ENCODE results near the gene MRPL52.
"Not testable (repeated sequence)": the region's sequence is repeated elsewhere in the genome, so short reads cannot be mapped to it uniquely, and the experiment has no call there.

The MRPL52 gene

DNA sequence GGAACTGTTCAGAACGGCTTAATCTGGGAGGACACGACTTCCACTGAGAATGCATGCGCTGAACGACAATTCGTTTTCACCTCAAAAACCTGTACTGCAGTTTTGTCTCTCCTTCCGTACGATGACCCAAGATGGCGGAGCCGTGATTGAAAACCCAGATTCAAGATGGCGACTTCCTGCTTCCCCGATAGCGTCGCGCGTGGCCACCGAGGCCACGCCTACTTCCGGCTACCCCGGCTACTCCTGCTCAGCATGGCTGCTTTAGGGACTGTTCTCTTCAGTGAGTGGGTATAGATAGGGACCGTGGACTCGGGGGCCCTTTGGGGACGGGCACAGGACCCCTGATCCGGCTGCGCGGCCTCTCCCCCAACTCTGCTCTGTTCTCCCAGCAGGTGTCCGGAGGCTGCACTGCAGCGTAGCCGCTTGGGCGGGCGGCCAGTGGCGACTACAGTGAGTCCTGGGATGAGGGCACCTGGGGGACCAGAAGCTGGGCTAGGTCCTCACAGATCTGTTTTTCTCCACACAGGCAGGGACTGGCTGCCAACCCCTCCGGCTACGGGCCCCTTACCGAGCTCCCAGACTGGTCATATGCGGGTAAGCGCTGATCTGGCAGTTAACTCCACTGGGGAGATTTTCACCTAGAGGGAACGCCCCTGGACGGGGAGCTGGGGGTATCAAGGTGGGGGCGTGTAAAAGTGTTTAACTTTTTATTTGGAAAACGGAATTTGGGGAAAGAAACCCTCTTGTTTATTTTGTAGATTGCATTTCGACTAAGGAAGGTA, at the start of gene MRPL52:
MRPL52 (plus strand) TSS at position 227 of the 782 bp plus-strand sequence; CDS start at position 253, 26 bp downstream.
- ATAC-seq (replicated peaks; ENCODE audit: extremely low read depth, poor library complexity, severe bottlenecking) (peak; percentile 97), DNase-seq (ENCODE audit: low spot score in 2 of 2) (peak; percentile 69 to 77)
- Mint-ChIP-seq H3K27ac (ENCODE audit: low read depth) (peak within 1 kb of the TSS; percentile 93), H3K9me3 (no peaks in the 10 kb centered on the region), H3K4me3 (peak within 1 kb of the TSS; percentile 93), H3K36me3 (ENCODE audit: insufficient read depth) (peaks cover 21% of the 10 kb centered on the region), H3K27me3 (peaks cover 10% of the 10 kb centered on the region), H3K4me1 (peaks cover 28% of the 10 kb centered on the region)

GRCh38 chr14:22780105-22780679, 49.5 kb upstream of the MRPL52 start:
- H3K4me3 Mint-ChIP-seq = no peak overlapping the region
- no peak for ATAC-seq (replicated peaks; ENCODE audit: extremely low read depth, poor library complexity, severe bottlenecking)
- H3K9me3 Mint-ChIP-seq = no peaks in the 10 kb centered on the region
- no peak for DNase-seq (ENCODE audit: low spot score in 2 of 2)
- peaks cover 9% of the 10 kb centered on the region for H3K27me3 Mint-ChIP-seq
- H3K27ac Mint-ChIP-seq (ENCODE audit: low read depth) = no peak overlapping the region
- H3K4me1 Mint-ChIP-seq = no peaks in the 10 kb centered on the region
- peaks cover 2% of the 10 kb centered on the region for H3K36me3 Mint-ChIP-seq (ENCODE audit: insufficient read depth)

GRCh38 chr14:22780941-22781300, 48.8 kb upstream of the MRPL52 start:
- H3K9me3 Mint-ChIP-seq = no peaks in the 10 kb centered on the region
- no peaks in the 10 kb centered on the region for H3K36me3 Mint-ChIP-seq (ENCODE audit: insufficient read depth)
- H3K27ac Mint-ChIP-seq (ENCODE audit: low read depth) = no peak overlapping the region
- no peaks in the 10 kb centered on the region for H3K4me1 Mint-ChIP-seq
- H3K4me3 Mint-ChIP-seq = no peak overlapping the region
- DNase-seq (ENCODE audit: low spot score in 2 of 2) = no peak
- ATAC-seq (replicated peaks; ENCODE audit: extremely low read depth, poor library complexity, severe bottlenecking) = no peak
- H3K27me3 Mint-ChIP-seq = peaks cover 9% of the 10 kb centered on the region

DNA sequence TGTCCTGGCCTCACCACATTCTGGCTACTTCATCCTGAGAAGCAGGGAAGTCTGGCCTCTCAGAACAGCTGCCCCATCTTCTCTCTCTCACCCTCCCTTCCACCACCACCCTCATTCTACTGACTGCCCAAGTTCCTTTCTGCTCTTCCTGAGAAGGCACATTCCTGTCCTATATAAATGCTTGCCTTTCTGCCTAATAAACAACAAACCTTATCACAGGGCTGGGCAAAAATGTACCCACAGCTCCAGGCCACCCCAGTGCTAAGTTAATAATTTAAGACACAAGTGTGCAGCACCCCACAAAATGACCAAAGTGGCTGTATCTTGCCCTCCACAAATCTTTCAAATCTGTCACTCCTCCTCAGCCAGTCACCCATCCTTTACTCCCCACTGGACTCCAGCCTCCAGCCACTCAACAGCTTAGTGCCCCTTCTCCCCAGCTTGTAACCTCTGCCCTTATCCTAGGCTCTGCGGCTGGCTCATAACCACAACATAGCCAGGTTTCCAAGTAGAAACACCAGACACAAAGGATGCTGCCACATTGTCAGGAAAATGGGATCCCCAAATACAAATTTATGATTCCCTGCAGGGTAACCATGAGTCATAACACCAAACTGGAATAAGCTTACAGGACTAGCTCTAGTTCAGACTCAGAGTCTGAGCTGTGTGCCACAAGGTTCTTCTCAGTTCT, 48.2 kb upstream of the MRPL52 start:
- Mint-ChIP-seq H3K9me3 (no peaks in the 10 kb centered on the region), H3K27me3 (peaks cover 9% of the 10 kb centered on the region), H3K4me1 (no peaks in the 10 kb centered on the region), H3K4me3 (no peak overlapping the region), H3K36me3 (ENCODE audit: insufficient read depth) (no peaks in the 10 kb centered on the region), H3K27ac (ENCODE audit: low read depth) (no peak overlapping the region)
- no peak for DNase-seq (ENCODE audit: low spot score in 2 of 2)
- ATAC-seq (replicated peaks; ENCODE audit: extremely low read depth, poor library complexity, severe bottlenecking) = no peak

DNA sequence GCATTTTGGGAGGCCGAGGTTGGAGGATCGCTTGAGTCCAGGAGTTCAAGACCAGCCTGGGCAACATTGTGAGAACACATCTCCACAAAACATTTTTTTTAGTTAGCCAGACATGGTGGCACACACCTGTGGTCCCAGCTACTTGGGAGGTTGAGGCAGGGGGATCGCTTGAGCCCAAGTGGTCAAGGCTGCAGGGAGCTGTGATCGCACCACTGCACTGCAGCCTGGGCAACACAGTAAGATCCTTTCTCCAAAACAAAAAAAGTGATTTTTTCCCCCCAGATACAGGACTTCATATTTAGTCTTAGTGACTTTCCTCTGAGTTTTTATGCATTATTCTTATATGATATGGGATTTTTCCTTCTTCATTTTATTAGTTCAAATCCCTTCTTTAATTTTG, 43.0 kb upstream of the MRPL52 start:
- Mint-ChIP-seq H3K27me3 (peaks cover 9% of the 10 kb centered on the region), H3K27ac (ENCODE audit: low read depth) (no peak overlapping the region), H3K4me3 (no peak overlapping the region), H3K9me3 (no peaks in the 10 kb centered on the region), H3K4me1 (no peaks in the 10 kb centered on the region), H3K36me3 (ENCODE audit: insufficient read depth) (no peaks in the 10 kb centered on the region)
- no peak for DNase-seq (ENCODE audit: low spot score in 2 of 2)
- ATAC-seq (replicated peaks; ENCODE audit: extremely low read depth, poor library complexity, severe bottlenecking) = no peak

DNA sequence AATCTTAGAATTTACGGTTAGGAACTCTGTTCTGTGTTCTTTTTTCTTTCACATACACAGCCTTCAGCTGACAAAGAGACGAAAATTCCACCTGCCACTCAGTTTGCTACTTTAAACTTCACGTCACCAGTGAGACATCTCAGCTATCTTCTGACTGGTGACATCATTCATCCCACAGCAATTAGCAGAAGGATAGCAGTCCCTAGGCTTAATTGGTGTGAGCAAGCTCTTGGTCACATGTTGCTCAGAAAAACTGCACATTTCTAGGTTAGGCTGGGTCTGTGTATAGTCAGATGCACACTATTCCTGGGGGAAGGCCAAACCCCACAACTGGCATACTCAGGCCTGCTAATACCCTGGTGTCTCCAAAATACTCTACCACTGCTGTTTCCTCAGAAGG, 38.4 kb upstream of the MRPL52 start:
- Mint-ChIP-seq H3K4me3 (no peak overlapping the region), H3K27ac (ENCODE audit: low read depth) (no peak overlapping the region), H3K9me3 (no peaks in the 10 kb centered on the region), H3K36me3 (ENCODE audit: insufficient read depth) (no peaks in the 10 kb centered on the region), H3K27me3 (peaks cover 28% of the 10 kb centered on the region), H3K4me1 (no peaks in the 10 kb centered on the region)
- ATAC-seq (replicated peaks; ENCODE audit: extremely low read depth, poor library complexity, severe bottlenecking) (no peak), DNase-seq (ENCODE audit: low spot score in 2 of 2) (no peak)

GRCh38 chr14:22792158-22792557, 37.5 kb upstream of the MRPL52 start:
- DNase-seq (ENCODE audit: low spot score in 2 of 2) (no peak), ATAC-seq (replicated peaks; ENCODE audit: extremely low read depth, poor library complexity, severe bottlenecking) (no peak)
- Mint-ChIP-seq H3K9me3 (no peaks in the 10 kb centered on the region), H3K4me3 (no peak overlapping the region), H3K4me1 (no peaks in the 10 kb centered on the region), H3K36me3 (ENCODE audit: insufficient read depth) (no peaks in the 10 kb centered on the region), H3K27me3 (peaks cover 36% of the 10 kb centered on the region), H3K27ac (ENCODE audit: low read depth) (no peak overlapping the region)

GRCh38 chr14:22793550-22793949, 36.1 kb upstream of the MRPL52 start:
- DNase-seq (ENCODE audit: low spot score in 2 of 2); H3K27ac Mint-ChIP-seq (ENCODE audit: low read depth); H3K4me1 Mint-ChIP-seq; H3K36me3 Mint-ChIP-seq (ENCODE audit: insufficient read depth); H3K9me3 Mint-ChIP-seq; ATAC-seq (replicated peaks; ENCODE audit: extremely low read depth, poor library complexity, severe bottlenecking); H3K4me3 Mint-ChIP-seq: not testable (repeated sequence)
- peaks cover 49% of the 10 kb centered on the region for H3K27me3 Mint-ChIP-seq

DNA sequence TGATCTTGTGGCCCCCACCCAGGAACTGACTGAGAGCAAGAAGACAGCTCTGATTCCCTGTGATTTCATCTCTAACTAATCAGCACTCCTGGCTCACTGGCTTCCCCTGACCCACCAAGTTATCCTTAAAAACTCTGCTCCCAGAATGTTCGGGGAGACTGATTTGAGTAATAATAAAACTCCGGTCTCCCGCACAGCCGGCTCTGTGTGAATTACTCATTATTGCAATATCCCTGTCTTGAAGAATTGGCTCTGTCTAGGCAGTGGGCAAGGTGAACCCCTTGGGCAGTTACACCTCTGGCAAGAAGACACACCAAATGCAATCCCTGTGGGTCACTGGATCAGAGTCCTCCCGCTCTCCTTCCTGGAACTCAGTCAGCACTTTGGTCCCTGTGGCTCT, 35.7 kb upstream of the MRPL52 start:
- no peak overlapping the region for H3K27ac Mint-ChIP-seq (ENCODE audit: low read depth)
- H3K9me3 Mint-ChIP-seq = no peaks in the 10 kb centered on the region

GRCh38 chr14:22794551-22794951, 35.1 kb upstream of the MRPL52 start:
- H3K4me1 Mint-ChIP-seq = no peaks in the 10 kb centered on the region
- no peak overlapping the region for H3K4me3 Mint-ChIP-seq
- H3K36me3 Mint-ChIP-seq (ENCODE audit: insufficient read depth) = no peaks in the 10 kb centered on the region
- DNase-seq (ENCODE audit: low spot score in 2 of 2) = no peak
- no peaks in the 10 kb centered on the region for H3K9me3 Mint-ChIP-seq
- no peak for ATAC-seq (replicated peaks; ENCODE audit: extremely low read depth, poor library complexity, severe bottlenecking)
- no peak overlapping the region for H3K27ac Mint-ChIP-seq (ENCODE audit: low read depth)
- H3K27me3 Mint-ChIP-seq = peaks cover 59% of the 10 kb centered on the region

More for the DNA sequence above, 35.7 kb upstream of the MRPL52 start:
- DNase-seq (ENCODE audit: low spot score in 2 of 2) = no peak
- Mint-ChIP-seq H3K36me3 (ENCODE audit: insufficient read depth) (no peaks in the 10 kb centered on the region), H3K4me3 (no peak overlapping the region), H3K4me1 (no peaks in the 10 kb centered on the region), H3K27me3 (peaks cover 53% of the 10 kb centered on the region)
- ATAC-seq (replicated peaks; ENCODE audit: extremely low read depth, poor library complexity, severe bottlenecking) = no peak

DNA sequence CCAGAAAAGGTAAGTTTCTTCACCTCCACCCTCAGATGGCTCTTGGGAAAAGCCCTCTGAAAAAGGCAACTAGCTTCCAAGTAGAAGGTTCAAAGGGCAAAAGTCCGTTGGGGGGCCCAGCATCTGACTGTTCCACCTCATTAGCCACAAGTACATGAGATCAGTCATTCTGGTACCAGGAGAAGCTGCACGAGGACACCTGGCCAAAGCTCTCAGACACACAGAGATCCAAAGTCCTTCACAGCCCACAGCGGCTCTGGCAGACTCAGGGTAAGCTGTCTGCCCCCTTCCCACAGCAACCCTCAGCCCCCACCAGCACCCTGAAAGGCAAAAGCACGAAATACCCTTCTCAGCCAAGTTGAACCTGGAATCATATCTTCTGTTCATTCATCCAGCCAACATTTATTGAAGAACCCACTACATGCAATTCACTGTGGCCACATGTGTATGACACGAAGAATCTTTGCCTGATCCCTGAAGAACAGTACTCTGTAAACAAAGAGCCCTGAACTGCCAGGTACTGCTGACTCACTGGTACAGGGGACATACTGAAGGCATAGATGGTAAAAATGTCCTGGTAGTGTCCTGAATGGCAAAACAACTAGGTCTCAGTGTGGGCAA, 33.5 kb upstream of the MRPL52 start:
- Mint-ChIP-seq H3K27me3 (peaks cover 76% of the 10 kb centered on the region), H3K27ac (ENCODE audit: low read depth) (no peak overlapping the region), H3K4me1 (no peaks in the 10 kb centered on the region), H3K36me3 (ENCODE audit: insufficient read depth) (no peaks in the 10 kb centered on the region), H3K4me3 (no peak overlapping the region), H3K9me3 (no peaks in the 10 kb centered on the region)
- DNase-seq (ENCODE audit: low spot score in 2 of 2) = no peak
- ATAC-seq (replicated peaks; ENCODE audit: extremely low read depth, poor library complexity, severe bottlenecking) = no peak

GRCh38 chr14:22797017-22797917, 32.4 kb upstream of the MRPL52 start:
- Mint-ChIP-seq H3K27me3 (peaks cover 86% of the 10 kb centered on the region), H3K4me3 (no peak overlapping the region), H3K27ac (ENCODE audit: low read depth) (no peak overlapping the region), H3K9me3 (no peaks in the 10 kb centered on the region), H3K4me1 (no peaks in the 10 kb centered on the region), H3K36me3 (ENCODE audit: insufficient read depth) (no peaks in the 10 kb centered on the region)
- no peak for DNase-seq (ENCODE audit: low spot score in 2 of 2)
- ATAC-seq (replicated peaks; ENCODE audit: extremely low read depth, poor library complexity, severe bottlenecking) = no peak

Measured in central memory CD8-positive, alpha-beta T cell (primary cell).